H9 (cell line): Measurements from ENCODE around the gene DCAF7. TPM values are rescaled to one million over a fixed set of nuclear protein-coding genes. Genes with fewer than 3 reads are reported as not detected.

Experiments
- DNase-seq: peaks from one replicate; pipeline ENCODE4 v3.0.0-alpha.2; 2017
- H2AFZ ChIP-seq: one replicate; pipeline ENCODE4 v1.6.1; 2013; ENCODE audit warnings: mild to moderate bottlenecking, low read length, control low read depth, moderate library complexity
- H2AK5ac ChIP-seq: 2 replicates; pipeline ENCODE4 v1.6.1; 2013; ENCODE audit warnings: low read length, control low read depth, mixed read lengths; ENCODE audit not compliant: insufficient read length
- H2BK120ac ChIP-seq: one replicate; pipeline ENCODE4 v1.6.1; 2013; ENCODE audit warnings: low read depth, mild to moderate bottlenecking, low read length, control low read depth, inconsistent platforms; ENCODE audit not compliant: poor library complexity, severe bottlenecking
- H2BK12ac ChIP-seq: 2 replicates; pipeline ENCODE4 v1.6.1; 2013; ENCODE audit warnings: low read length, control low read depth, mixed read lengths, low read depth; ENCODE audit not compliant: insufficient read length
- H2BK15ac ChIP-seq: 2 replicates; pipeline ENCODE4 v1.6.1; 2013; ENCODE audit warnings: low read depth, low read length, control low read depth
- H2BK20ac ChIP-seq: one replicate; pipeline ENCODE4 v1.6.1; 2013; ENCODE audit warnings: low read depth, mild to moderate bottlenecking, low read length, control low read depth, inconsistent platforms; ENCODE audit not compliant: poor library complexity, severe bottlenecking
- H2BK5ac ChIP-seq: 2 replicates; pipeline ENCODE4 v1.6.1; 2013; ENCODE audit warnings: low read length, control low read depth, mixed read lengths; ENCODE audit not compliant: insufficient read length
- H3K14ac ChIP-seq: 2 replicates; pipeline ENCODE4 v1.6.1; 2013; ENCODE audit warnings: low read length, control low read depth; ENCODE audit not compliant: insufficient read depth
- H3K18ac ChIP-seq: 2 replicates; pipeline ENCODE4 v1.6.1; 2013; ENCODE audit warnings: low read depth, mild to moderate bottlenecking, mixed read lengths, low read length, control low read depth; ENCODE audit not compliant: insufficient read length
- H3K23ac ChIP-seq: 2 replicates; pipeline ENCODE4 v1.6.1; 2013; ENCODE audit warnings: low read length, control low read depth, mixed read lengths, low read depth; ENCODE audit not compliant: insufficient read length
- H3K23me2 ChIP-seq: 2 replicates; pipeline ENCODE4 v1.6.1; 2013; ENCODE audit warnings: low read depth, mild to moderate bottlenecking, mixed read lengths, low read length, control low read depth; ENCODE audit not compliant: insufficient read length, poor library complexity, severe bottlenecking
- H3K27ac ChIP-seq: 2 replicates; pipeline ENCODE4 v1.5.1; 2013; ENCODE audit warnings: low read length, control low read depth, mixed read lengths, low read depth; ENCODE audit not compliant: insufficient read length
- H3K27me3 ChIP-seq: 2 replicates; pipeline ENCODE4 v1.6.1; 2013; ENCODE audit warnings: low read length, control low read depth, inconsistent platforms; ENCODE audit not compliant: insufficient read depth
- H3K4ac ChIP-seq: 2 replicates; pipeline ENCODE4 v1.6.1; 2013; ENCODE audit warnings: low read depth, mild to moderate bottlenecking, control low read depth, inconsistent platforms, low read length, moderate library complexity
- H3K4me1 ChIP-seq: 2 replicates; pipeline ENCODE4 v1.6.1; 2013; ENCODE audit warnings: low read length, control low read depth, inconsistent platforms; ENCODE audit not compliant: insufficient read depth
- H3K4me2 ChIP-seq: 2 replicates; pipeline ENCODE4 v1.6.1; 2013; ENCODE audit warnings: low read length, control low read depth, mixed read lengths; ENCODE audit not compliant: insufficient read length, insufficient read depth
- H3K56ac ChIP-seq: 2 replicates; pipeline ENCODE4 v1.6.1; 2013; ENCODE audit warnings: low read depth, mild to moderate bottlenecking, mixed read lengths, low read length, control low read depth; ENCODE audit not compliant: insufficient read length
- H3K79me1 ChIP-seq: 2 replicates; pipeline ENCODE4 v1.6.1; 2013; ENCODE audit warnings: low read depth, mild to moderate bottlenecking, moderate library complexity, low read length, control low read depth, inconsistent platforms; ENCODE audit not compliant: insufficient read depth, poor library complexity, severe bottlenecking
- H3K79me2 ChIP-seq: 2 replicates; pipeline ENCODE4 v1.6.1; 2013; ENCODE audit warnings: low read length, control low read depth, inconsistent platforms; ENCODE audit not compliant: insufficient read depth
- H3K9ac ChIP-seq: 2 replicates; pipeline ENCODE4 v1.6.1; 2013; ENCODE audit warnings: low read length, control low read depth, mixed read lengths; ENCODE audit not compliant: insufficient read length; ENCODE audit errors: extremely low read depth
- H3K9me3 ChIP-seq: one replicate; pipeline ENCODE4 v1.6.1; 2013; ENCODE audit warnings: low read depth, low read length, inconsistent platforms; ENCODE audit not compliant: control insufficient read depth
- H3T11ph ChIP-seq: one replicate; pipeline ENCODE4 v1.6.1; 2013; ENCODE audit warnings: mild to moderate bottlenecking, low read length, control low read depth, inconsistent platforms
- H4K20me1 ChIP-seq: one replicate; pipeline ENCODE4 v1.6.1; 2013; ENCODE audit not compliant: control insufficient read depth, insufficient read length, insufficient read depth
- H4K5ac ChIP-seq: 2 replicates; pipeline ENCODE4 v1.6.1; 2013; ENCODE audit warnings: low read depth, mild to moderate bottlenecking, mixed read lengths, low read length, control low read depth; ENCODE audit not compliant: insufficient read length
- H4K8ac ChIP-seq: replicated peaks from 2 replicates; pipeline ENCODE4 v1.6.1; 2013; ENCODE audit warnings: low read length, control low read depth, mixed read lengths, low read depth; ENCODE audit not compliant: insufficient read length
- H4K91ac ChIP-seq: 2 replicates; pipeline ENCODE4 v1.6.1; 2013; ENCODE audit warnings: low read depth, mild to moderate bottlenecking, moderate library complexity, mixed read lengths, low read length, control low read depth; ENCODE audit not compliant: insufficient read length
- H3K27ac Mint-ChIP-seq, 3 experiments: 2 replicates in 2 of 3; 3 replicates in 1 of 3; pipeline ENCODE4 v1.8.0; 2020 to 2021; ENCODE audit warnings: mixed read lengths in 3 of 3, mild to moderate bottlenecking in 1 of 3, moderate library complexity in 1 of 3
- H3K27me3 Mint-ChIP-seq: 2 replicates; pipeline ENCODE4 v1.8.0; 2021; ENCODE audit warnings: low read depth, mild to moderate bottlenecking, moderate library complexity, mixed read lengths
- H3K36me3 Mint-ChIP-seq, 3 experiments: 2 replicates in 2 of 3; 3 replicates in 1 of 3; pipeline ENCODE4 v1.8.0; 2020 to 2021; ENCODE audit warnings: low read depth in 3 of 3, mixed read lengths in 3 of 3; ENCODE audit not compliant: insufficient read depth in 1 of 3
- H3K4me1 Mint-ChIP-seq, 2 experiments: 2 replicates each; pipeline ENCODE4 v1.8.0; 2020; ENCODE audit warnings: mixed read lengths in 2 of 2
- H3K4me3 Mint-ChIP-seq, 2 experiments: 2 replicates in 1 of 2; 3 replicates in 1 of 2; pipeline ENCODE4 v1.8.0; 2020 to 2021; ENCODE audit warnings: mild to moderate bottlenecking in 2 of 2, mixed read lengths in 2 of 2, moderate library complexity in 1 of 2
- H3K9me3 Mint-ChIP-seq, 2 experiments: 2 replicates in 1 of 2; 3 replicates in 1 of 2; pipeline ENCODE4 v1.8.0; 2020; ENCODE audit warnings: mild to moderate bottlenecking in 2 of 2, mixed read lengths in 2 of 2, moderate library complexity in 1 of 2
- total RNA-seq: library from RNA; stranded (reverse); gene quantifications from 2 replicates; pipeline ENCODE4 v1.2.1, GENCODE V29; 2021
- TF ChIP-seq, protein P1 (sequence below): fragments of 200-600 bp; sonication (generic); conservative IDR thresholded peaks from 3 replicates; pipeline ENCODE4 v1.8.0; 2021; ENCODE audit warnings: antibody characterized with exemption, mild to moderate bottlenecking

Gene DCAF7
- total RNA-seq, 1 experiment from 2014 or later: 86.2 TPM

- no peak overlapping the region for H2BK15ac ChIP-seq
- no peak overlapping the region for H2AK5ac ChIP-seq
- H3K4me1 ChIP-seq: peaks cover 10% of the 10 kb centered on the region; the same call in 1 of the 2 replicates
- no peaks in the 10 kb centered on the region for H3K79me2 ChIP-seq
- no peaks in the 10 kb centered on the region for H4K20me1 ChIP-seq
- Mint-ChIP-seq H3K27ac (peak overlapping the region; percentile 4 to 88 (median 68); a peak in 2 of 7 replicates), H3K4me1 (peaks cover 42 to 48% of the 10 kb centered on the region in 2 experiments), H3K9me3 (no peaks in the 10 kb centered on the region), H3K27me3 (no peaks in the 10 kb centered on the region), H3K36me3 (peaks cover 4 to 27% (median 17%) of the 10 kb centered on the region in 3 experiments; a peak in 6 of 7 replicates), H3K4me3 (no peak overlapping the region)
- TF ChIP-seq, protein P1, sequence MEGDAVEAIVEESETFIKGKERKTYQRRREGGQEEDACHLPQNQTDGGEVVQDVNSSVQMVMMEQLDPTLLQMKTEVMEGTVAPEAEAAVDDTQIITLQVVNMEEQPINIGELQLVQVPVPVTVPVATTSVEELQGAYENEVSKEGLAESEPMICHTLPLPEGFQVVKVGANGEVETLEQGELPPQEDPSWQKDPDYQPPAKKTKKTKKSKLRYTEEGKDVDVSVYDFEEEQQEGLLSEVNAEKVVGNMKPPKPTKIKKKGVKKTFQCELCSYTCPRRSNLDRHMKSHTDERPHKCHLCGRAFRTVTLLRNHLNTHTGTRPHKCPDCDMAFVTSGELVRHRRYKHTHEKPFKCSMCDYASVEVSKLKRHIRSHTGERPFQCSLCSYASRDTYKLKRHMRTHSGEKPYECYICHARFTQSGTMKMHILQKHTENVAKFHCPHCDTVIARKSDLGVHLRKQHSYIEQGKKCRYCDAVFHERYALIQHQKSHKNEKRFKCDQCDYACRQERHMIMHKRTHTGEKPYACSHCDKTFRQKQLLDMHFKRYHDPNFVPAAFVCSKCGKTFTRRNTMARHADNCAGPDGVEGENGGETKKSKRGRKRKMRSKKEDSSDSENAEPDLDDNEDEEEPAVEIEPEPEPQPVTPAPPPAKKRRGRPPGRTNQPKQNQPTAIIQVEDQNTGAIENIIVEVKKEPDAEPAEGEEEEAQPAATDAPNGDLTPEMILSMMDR: no peak
- no peak overlapping the region for H4K5ac ChIP-seq
- H2BK20ac ChIP-seq: no peak overlapping the region
- no peak overlapping the region for H3K4ac ChIP-seq
- H3K56ac ChIP-seq: no peak overlapping the region
- no peak overlapping the region for H3K4me2 ChIP-seq
- no peak overlapping the region for H3K27ac ChIP-seq
- H3K18ac ChIP-seq: no peak overlapping the region
- H3T11ph ChIP-seq: no peak overlapping the region
- no peak overlapping the region for H3K23ac ChIP-seq
- DNase-seq: no peak
- no peak overlapping the region for H2BK120ac ChIP-seq
- H2BK5ac ChIP-seq: no peak overlapping the region
- no peak overlapping the region for H4K91ac ChIP-seq
- no peaks in the 10 kb centered on the region for H3K79me1 ChIP-seq
- H3K9me3 ChIP-seq: no peaks in the 10 kb centered on the region
- H3K9ac ChIP-seq: no peak overlapping the region
- H3K27me3 ChIP-seq: no peaks in the 10 kb centered on the region
- H3K14ac ChIP-seq: no peak overlapping the region
- no peaks in the 10 kb centered on the region for H3K23me2 ChIP-seq
- no peak overlapping the region for H2AFZ ChIP-seq
- no peak overlapping the region for H2BK12ac ChIP-seq
- no peak overlapping the region for H4K8ac ChIP-seq
These were observed 83.5 kb downstream of the DCAF7 start for GRCh38 chr17:63633742-63634141.
